Measurements from ENCODE around the gene UNC93A.

DNA sequence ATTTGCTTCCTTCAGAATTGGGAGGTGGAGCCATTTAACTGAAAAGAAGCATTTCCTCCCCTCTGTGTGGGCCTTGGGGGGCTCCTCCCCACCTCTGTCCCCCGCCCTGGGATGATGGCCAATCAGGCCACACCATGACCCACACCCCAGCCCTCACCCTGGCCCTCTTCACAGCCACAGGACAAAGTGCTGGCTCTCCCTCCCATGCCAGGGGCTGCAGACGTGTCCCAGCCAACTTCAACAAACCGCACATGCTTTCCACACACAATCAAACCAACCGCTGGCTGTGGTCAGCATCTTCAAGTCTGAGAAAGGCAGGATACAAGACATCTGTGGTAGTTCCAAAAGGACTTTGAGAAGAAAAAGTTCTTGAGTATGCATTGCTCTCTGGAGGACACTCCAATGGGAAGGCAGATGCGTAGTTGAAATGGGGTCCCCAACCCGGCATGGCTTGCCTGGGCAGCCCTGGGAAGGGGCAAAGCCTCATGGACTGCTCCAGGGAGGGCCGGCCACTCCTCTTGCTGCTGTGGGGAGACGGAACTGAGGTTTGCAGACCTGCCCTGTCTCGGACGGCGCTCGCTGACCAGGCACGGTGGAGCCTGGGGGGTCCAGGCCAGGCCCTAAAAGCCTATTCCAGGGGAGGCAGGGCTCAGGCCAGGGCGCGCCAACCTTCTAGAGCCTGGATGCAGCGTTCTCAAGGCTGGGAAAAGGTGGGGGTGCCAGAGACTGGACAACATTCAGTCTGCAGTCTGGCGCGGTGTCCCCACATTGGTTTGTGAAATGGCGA, 45.9 kb downstream of the UNC93A start:
- no peak for TF ChIP-seq CTCF (IDR thresholded peaks at IDR 0.05; ENCODE audit: poor library complexity)
- no peak for TF ChIP-seq EZH2 (IDR thresholded peaks at IDR 0.05; ENCODE audit: borderline replicate concordance)

Measured in hepatocyte (in vitro differentiated cells).